HG02678 (cell line): Measurements from ENCODE around the gene SH2D7.
A peak's percentile ranks its signal among the peaks of the same experiment; 100 is the strongest.

Experiments
- ATAC-seq: cut with Tn5 transposase; IDR thresholded peaks from one replicate; pipeline ENCODE4 v1.9.1; 2021; ENCODE audit warnings: mild to moderate bottlenecking, moderate library complexity; ENCODE audit not compliant: unreplicated experiment

The SH2D7 gene

DNA sequence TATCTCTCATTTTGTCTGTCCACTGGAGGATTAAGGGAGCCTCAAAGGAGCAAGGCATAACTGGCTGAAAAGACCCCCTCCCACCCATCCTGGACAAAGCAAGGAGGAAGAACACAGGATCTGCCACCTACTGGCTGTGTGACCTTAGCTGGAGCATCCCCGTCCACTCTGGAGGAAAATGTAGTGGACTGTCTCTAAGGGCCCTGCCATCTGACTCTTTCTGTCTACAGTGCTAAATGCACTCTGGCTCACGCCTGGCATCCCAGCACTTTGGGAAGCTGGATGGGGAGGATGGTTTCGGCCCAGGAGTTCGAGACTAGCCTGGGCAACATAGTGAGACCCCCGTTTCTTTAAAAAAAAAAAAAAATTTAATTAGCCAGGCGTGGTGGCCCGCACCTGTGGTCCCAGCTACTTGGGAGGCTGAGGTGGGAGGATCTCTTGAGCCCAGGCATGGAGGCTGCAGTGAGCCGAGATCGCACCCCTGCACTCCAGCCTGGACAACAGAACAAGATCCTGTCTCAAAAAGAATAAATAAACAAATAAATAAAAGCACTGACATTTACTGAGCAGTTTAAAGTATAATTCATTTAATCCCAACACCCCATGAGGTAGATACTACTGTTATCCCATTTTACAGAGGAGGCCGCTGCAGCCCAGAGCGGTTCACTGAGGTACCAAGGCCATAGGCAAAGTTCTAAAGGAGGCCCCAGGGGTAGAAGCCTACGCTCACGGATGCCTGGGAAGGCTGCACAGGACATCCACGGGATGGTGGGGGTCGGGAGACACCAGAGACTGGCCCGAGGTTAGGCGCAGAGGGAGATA lies 15.9 kb upstream of the SH2D7 start:
- no peak for ATAC-seq

DNA sequence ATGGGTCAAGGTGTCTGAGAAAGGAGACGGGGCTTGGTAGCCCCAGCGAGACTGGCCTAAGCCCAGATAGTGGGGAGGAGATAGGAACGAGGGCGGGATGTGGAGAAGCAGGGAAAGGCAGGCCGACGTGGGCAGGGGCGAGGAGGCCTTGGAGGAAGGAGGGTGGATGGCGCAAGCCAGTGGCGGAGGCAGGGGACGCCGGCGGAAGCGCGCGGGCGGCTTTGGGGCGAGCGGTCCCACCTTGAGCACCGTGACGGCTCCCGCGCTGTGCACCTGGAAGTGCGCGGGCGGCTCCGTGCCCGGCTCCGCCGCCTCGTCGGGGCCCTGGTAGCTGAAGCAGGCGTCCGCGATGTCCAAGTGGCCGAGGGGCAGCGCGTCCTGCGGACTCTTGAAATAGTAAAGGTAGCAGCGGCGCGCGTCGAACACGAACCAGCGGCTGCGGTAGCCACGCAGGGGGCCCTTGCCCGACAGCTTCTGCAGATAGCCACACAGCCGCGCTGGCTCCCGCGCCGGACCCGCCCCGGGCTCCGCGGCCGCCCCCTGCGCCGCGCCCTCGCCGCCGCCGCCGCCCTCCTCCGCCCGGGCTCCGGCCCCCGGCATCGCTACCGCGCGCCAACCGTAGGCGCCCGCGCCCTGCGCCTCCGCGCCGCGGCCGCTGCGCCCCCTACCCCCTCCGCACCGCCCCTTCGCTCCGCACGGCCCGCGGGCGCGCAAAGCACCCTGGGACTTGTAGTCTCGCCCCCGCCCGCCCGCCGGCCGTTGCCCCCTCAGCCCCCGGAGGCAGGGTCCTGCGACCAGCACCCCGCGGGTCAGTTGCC lies 15.1 kb upstream of the SH2D7 start, which contains the start of gene TBC1D2B:
TBC1D2B (minus strand) TSS at position 659 of the 818 bp plus-strand sequence; CDS start at position 600, 59 bp downstream.
- ATAC-seq, result peak; percentile 76

DNA sequence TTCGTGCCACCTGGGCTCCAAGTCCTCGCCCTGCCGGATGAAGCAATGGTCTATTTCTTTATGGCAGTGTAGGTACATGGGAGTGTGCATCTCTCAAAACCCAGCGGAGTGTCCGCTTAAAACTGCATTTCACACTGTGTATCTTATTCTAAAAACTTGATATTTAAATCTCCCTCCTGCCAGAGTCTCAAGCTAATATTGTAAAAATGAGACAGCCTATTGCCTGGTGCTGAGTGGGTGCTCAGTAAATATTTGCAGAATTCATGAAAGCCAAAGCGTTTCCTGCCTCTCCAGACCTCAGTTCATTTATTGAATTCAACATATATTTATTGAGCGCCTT lies 14.5 kb upstream of the SH2D7 start:
- no peak for ATAC-seq

DNA sequence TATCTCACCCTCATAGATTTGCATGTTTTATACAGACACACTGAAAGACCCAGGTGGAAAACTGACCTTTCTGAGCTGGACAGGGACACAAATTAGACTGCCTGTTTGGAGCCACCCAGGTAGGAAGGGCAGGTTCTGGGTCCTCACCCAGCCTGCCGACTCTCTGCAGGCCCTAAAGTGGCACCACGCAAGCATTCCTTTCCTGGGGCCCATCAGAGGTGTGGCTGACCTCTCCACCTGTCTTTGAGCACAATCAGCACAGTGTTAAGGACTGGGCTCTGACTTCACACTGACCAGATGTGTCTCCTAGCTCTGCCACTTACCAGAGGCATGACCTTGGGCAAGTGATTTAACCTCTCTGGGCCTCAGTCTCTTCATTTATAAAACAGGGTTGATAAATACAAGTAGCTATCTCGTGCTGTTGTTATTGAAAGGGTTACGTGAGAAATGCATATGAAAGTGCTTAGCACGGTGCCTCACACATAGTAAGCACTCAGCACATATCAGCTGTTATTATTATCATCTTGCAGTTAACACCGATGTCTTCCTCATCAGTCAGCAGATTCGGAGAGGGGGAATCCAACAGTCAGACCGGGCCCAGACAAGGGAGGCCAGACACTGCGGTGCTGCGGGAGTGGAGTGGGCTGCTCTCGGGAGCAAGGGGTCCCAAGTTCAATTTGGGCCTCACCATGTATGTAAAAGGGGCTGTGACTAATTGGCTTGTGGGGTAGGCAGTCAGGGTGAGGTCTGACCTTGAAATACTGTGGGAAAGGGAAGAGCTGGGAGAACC lies 12.9 kb upstream of the SH2D7 start:
- no peak for ATAC-seq

DNA sequence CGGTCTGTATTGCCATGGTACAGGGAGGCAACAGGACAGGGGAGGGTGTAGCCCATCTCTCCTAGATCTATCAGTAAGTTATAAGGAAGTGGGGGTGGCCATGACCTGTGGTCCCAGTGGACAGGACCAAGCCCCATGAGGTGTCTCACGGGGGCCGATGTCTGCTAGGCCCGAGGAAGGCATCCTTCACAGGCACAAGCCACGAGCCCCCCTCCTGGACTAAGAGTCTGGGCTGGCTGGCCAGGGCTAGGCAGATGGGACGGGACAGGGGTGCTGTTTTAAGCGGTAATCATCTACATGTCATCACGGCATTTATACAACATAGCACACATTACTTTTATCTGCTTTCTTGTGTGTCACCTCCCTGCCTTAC lies 12.3 kb upstream of the SH2D7 start:
- ATAC-seq, result no peak

DNA sequence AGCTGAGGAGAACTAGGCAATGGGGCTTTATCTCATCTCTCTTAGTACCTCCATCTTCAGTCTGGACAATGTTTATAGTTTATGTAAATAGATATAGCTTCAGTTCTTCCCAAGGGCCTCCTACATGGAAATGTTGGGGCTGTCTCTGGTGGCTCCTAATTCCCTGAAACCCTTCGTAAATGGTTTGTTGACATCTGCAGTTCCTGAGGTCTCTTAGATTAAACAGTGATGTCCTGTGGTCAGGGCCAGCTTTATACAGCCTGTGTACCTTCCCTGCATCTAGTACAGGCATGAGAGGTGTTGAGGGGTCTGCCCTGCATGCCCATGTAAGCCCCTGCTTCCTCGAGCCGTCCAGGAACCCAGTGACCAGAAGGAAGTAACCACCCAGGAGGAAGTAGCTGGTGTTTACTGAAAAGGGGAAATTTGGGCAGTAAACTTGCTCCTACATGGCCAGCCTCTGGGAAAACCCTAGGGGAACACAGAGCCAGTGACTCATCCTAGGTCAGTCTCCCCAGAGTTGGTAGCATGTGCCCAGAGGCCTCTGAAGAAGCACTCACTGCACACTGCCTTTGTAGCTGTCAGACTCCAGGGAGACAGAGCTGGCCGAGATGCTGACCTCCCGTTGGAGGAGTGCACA lies 10.1 kb upstream of the SH2D7 start:
- no peak for ATAC-seq

DNA sequence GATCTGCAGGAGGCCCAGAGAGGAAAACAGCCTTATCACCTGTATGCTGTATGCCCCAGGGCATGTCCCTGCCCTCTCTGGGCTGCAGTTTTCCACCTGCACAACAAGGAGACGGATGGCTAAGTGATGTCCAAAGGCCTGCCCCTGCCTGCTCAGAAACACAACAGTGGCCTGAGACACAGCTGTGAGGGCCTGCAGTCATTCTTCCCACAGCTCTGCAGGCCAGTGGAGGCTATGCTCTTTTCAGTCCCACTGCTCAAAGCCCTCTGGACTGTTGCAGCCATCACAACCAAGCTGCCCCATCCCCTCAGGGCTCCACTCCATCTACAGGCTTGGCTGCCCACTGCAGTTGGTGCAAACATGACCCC lies 9.6 kb upstream of the SH2D7 start:
- no peak for ATAC-seq

DNA sequence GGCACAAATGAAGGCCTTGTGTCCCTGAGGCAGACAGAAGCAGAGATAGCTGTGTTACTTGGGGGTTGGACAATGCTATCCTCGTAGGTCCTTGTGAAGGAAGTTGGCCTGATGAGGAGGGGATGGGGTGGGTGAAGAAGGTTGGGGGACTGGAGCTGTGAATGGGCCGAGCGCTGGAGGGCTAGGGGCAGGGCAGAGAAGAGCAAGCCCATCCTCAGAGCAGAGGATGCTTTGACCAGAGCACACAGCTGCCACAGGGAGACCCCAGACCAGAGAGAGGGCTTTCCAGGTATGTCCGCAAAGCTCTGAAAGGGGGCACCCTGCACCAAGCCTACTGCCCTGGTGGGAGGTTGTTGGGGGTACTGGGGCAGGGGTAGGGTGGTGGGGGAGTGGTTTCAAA lies 9.2 kb upstream of the SH2D7 start:
- no peak for ATAC-seq

DNA sequence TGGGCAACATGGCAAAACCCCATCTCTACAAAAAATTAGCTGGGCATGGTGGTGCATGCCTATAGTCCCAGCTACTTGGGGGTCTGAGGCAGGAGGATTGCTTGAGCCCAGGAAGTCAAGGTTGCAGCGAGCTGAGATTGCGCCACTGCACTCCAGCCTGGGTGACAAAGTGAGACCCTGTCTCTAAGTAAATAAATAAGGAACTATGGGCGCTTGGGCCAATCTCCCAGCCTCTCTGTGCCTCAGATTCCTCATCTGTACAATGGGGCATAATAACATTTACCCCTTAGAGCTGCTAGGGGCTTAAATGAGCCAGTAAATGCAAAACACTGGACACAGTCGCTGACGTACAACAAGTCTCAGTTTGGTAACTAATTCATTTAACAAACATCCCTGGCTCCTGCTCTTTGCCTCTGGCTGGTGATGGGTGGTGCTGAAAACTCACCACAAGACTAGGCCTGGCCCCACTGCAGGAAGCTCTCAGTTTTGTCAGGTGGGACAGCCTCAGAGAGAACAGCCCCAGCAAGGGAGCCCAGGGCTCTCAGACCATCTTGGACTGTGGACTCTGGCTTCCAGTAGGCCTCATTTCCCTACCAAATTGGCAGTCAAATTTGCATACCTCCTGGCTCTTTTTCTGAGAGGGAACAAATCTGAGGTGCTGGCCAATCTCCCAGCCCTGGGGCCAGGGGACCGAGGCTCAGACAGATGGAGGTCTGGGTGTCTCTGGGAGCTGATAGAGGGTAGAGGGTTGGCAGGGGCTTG lies 8.5 kb upstream of the SH2D7 start:
- ATAC-seq, result peak; percentile 70

DNA sequence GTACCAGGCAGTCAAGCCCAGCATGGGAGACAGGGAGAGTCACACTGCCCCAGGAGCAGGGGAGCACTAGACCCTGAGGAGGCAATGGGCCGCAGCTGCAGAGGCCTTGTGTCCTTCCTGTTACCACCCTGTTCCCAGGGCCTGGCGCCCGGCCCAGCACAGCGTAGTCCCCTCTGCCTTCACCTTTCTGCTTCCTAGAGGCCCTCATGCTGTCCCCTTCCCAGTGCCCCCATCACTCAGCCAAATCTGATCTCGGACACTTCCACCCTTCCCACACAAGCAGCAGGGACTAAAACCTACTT lies 8.0 kb upstream of the SH2D7 start:
- ATAC-seq, result no peak

DNA sequence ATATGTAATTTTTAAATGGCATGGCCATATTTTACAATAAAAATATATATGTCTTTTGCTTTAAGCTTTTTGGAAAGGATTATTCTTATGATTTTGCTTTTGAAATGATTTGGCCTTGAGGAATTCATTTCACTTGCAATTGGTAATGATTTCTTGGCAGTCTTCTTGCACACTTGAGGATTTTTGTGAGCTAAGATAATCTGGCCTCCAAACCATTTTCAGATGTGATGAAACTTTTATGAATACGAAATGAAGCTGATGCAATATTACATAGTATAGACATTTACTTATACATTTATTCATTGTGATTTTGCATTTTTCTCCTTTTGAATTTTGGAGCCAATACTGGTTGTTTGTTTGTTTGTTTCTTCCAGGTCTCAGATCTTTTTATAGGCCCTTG lies 6.4 kb upstream of the SH2D7 start:
- no peak for ATAC-seq

DNA sequence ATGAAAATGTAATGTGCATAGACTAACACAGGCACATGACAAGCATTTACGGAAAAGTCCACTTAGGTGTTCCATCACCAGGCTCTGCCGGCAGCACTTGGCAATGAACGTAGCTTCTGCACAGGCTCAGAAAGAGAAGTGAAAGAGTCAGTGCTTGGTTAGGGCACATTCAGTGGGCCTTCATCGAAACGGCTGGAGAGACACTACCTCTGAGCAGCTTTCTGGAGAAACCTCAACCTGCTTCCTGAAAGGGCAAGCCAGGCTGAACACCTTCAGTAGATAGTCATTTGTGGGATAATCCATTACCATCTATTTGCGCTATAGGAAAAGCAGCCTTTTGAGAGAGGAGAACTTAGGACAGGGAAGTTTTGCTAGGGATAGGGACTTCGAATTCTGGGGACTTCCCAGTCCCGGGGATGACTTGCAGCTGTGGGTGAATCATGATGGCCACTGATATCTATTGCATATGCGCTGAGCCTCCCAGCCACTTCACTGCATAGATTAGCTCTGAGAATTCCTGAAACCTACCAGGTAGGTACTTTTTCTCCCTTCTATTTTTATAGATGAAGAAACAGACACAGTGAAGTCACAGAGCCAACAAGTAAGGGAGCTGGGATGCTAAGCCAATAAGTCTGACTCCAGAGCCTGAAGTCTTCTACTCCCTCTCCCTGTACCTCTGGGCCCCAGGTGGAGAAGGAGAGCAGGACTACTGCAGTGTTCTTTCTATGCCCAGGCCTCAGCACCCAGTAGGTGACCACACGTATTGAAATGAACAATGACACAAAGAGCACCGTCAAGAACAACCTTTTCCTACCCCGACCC lies 4.2 kb upstream of the SH2D7 start:
- ATAC-seq, result peak; percentile 71

DNA sequence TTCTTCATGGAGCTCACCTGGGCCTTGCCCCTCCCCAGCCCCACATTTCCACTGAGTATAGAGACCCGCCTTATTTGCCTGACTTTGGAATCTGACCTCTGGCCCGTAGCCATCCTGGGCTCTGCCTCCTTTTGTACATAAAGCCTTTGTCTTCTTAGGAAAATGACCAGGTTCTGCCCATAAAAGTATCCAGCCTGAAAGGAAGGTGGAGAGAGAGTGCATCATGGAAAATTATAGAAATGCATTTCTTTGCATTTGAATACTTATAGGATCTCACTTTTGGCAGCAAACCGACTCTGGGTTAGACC lies 3.6 kb upstream of the SH2D7 start:
- ATAC-seq, result no peak

DNA sequence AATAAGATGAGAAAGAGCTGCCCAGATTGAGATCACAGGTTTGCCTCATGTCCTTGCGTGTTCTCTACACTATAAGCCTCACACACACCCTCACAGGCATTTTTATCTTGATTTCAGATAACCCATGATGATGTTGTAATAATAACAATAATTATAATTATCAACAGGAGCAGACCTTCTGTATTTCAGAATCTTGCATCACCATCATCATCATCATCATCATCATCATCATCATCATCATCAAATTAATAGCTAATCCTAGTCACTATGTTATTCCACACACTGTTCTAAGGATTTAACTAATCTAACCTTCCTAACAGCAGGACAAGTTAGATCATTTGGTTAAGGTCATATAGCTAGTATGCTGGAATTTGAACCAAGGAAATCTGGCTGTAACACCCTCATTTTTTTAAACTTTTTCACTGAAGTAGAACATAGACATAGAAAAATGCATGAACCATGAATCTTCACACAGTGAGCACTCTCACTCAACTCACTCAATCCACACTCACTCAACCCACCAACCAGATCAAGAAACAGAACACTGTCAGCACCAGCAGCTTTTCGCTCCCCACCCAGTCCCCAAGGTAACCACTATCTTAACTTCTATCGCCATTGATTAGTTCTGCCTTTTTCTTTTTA lies 1.8 kb upstream of the SH2D7 start:
- ATAC-seq, result no peak

DNA sequence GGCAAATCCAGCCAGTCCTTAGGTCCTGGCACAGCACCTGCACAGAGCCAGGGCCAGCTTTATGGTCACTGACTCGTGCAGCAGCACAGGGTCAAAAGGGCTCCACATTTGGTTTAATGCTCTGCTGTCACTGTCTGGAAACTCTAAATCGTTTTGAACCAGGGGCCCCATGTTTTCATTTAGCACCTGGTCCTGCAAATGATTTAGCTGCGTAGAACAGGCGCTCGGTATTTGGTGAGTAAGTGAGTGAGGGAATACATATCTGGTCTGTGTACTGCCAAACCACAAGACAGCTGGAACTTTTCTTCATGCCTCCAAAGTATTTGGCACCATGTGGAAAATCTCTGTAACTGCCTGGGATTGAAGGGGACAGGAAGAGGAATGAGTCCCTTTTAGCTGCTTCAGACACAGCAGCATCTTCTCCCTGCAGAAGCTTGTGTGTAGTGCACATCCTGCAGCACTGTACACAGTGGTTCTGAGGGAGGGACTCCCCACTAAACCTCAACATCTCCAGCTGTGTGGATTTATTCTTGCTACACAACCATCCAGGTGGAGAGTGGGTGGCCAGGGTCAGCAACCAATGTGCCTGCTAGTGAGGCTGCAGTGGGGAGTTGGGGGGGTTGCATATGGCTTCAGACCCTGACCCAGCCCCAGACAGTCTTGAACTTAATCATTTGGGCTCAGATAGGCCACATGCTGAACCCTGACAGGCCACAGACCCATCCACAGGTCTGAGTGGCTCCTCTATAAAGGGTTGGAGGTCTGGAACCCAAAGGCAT lies 1.1 kb downstream of the SH2D7 start:
- no peak for ATAC-seq

DNA sequence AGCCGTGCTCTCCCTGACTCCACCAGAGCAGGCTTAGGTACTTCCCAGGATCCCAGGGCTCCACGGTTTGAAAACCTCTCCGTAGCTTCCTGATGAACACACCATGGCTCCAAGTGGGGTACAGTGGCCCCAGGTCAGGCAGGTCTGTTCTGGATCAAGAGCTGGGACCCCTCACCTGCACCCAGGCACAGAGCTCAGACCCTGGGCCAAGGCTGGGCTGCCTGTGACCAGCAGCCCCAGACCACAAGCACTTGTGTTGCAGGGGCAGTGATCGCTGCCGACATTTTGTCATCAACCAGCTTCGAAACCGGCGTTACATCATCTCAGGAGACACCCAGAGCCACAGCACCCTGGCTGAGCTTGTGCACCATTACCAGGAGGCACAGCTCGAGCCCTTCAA lies 5.3 kb downstream of the SH2D7 start:
- ATAC-seq, result no peak

DNA sequence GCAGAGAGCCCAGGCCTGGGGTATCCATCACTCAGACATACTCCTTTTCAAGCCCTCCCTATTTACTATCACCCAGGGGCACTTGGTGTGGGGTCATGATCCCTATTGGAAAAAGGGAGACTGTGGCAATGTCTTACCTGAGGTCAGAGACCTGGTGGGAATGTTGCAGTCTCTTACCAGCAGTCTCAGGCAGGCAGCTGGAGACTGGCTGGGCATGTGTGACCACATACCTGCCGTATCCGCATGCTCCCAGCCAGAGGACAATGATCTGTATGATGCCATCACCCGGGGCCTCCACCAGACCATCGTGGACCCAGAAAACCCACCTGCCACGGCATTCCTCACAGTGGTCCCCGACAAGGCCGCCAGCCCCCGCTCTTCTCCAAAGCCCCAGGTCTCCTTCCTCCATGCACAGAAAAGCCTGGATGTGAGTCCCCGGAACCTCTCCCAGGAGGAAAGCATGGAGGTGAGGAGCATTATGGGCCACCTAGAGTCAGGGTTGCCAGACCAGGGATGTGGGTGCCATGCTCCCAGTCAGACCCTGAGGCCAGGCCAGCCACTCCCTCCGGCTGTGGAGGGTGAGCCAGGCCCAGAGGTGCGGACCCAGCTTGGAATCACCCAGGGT lies 5.9 kb downstream of the SH2D7 start:
- no peak for ATAC-seq

DNA sequence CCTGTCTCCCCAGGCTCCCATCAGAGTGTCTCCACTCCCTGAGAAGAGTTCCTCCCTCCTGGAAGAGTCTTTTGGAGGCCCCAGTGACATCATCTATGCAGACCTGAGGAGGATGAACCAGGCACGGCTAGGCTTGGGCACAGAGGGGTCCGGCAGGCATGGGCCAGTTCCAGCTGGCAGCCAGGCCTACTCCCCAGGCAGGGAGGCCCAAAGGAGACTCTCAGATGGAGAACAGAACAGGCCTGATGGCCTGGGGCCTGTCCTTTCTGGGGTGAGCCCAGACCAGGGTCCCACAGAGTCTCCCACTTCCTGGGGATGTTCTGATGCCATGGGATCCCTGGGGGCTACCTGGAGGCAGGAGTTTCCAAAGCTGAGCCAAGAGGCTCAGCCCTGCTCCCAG lies 8.5 kb downstream of the SH2D7 start:
- no peak for ATAC-seq
